IPS DF 4.7 (cell line): ENCODE data around the gene BCLAF3.

Experiments used
- DNase-seq: peaks from one replicate; pipeline ENCODE4 v3.0.0-alpha.2; 2013; ENCODE audit warnings: low spot score; ENCODE audit errors: extremely low read depth

The BCLAF3 gene

GRCh38 chrX:19968276-19968675 lies 22.6 kb downstream of the BCLAF3 start:
- DNase-seq = no peak

GRCh38 chrX:19966056-19966455 lies 24.8 kb downstream of the BCLAF3 start:
- no peak for DNase-seq

- no peak for DNase-seq
Measured at GRCh38 chrX:19964017-19964710, 26.7 kb downstream of the BCLAF3 start.

- no peak for DNase-seq
Measured at GRCh38 chrX:19960913-19961312, 29.9 kb downstream of the BCLAF3 start.

GRCh38 chrX:19958552-19959486 lies 32.0 kb downstream of the BCLAF3 start:
- no peak for DNase-seq

GRCh38 chrX:19956923-19957322 lies 33.9 kb downstream of the BCLAF3 start:
- DNase-seq = no peak

- DNase-seq = no peak
Measured at GRCh38 chrX:19956306-19956705, 34.6 kb downstream of the BCLAF3 start.

- no peak for DNase-seq
Measured at GRCh38 chrX:19955306-19955705, 35.6 kb downstream of the BCLAF3 start.

GRCh38 chrX:19954335-19955096 lies 36.3 kb downstream of the BCLAF3 start:
- DNase-seq = no peak

- DNase-seq = no peak
Measured at GRCh38 chrX:19953145-19953544, 37.7 kb downstream of the BCLAF3 start.

GRCh38 chrX:19949340-19949739 lies 41.5 kb downstream of the BCLAF3 start:
- no peak for DNase-seq

GRCh38 chrX:19947612-19948011 lies 43.2 kb downstream of the BCLAF3 start:
- DNase-seq = no peak
